ENCODE data around the gene LINGO3.

DNA sequence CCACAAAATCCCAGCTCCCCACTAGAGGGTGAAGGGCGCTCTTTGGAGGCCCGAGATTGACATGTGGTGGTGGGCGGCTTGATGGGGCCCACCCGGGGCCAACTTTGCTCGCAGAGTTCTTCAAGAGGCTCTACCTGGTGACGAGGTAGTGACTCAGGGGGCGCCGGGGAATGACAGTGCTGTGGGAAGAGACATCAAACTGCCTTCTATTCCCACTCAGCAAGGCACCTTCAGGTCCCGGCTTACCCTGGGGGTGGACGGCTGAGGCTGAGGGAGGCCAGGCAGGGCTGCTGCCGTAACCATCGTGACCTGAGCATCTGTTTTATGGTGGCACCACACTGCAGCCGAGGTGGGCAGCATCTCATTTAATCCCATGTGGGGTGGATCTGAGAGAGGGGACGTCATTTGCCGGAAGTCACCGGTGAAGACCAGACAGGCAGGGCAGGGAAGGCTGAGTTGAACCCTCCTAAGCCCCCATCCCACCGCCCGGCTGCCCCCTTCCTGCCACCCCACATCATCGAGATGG is 1.6 kb downstream of the LINGO3 start:
- TF ChIP-seq, protein P1, sequence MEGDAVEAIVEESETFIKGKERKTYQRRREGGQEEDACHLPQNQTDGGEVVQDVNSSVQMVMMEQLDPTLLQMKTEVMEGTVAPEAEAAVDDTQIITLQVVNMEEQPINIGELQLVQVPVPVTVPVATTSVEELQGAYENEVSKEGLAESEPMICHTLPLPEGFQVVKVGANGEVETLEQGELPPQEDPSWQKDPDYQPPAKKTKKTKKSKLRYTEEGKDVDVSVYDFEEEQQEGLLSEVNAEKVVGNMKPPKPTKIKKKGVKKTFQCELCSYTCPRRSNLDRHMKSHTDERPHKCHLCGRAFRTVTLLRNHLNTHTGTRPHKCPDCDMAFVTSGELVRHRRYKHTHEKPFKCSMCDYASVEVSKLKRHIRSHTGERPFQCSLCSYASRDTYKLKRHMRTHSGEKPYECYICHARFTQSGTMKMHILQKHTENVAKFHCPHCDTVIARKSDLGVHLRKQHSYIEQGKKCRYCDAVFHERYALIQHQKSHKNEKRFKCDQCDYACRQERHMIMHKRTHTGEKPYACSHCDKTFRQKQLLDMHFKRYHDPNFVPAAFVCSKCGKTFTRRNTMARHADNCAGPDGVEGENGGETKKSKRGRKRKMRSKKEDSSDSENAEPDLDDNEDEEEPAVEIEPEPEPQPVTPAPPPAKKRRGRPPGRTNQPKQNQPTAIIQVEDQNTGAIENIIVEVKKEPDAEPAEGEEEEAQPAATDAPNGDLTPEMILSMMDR (IDR thresholded peaks at IDR 0.05) = no peak
- TF ChIP-seq POLR2A (IDR thresholded peaks at IDR 0.05) = no peak
